Gastroesophageal sphincter (tissue), 3 donors: ENCODE results near the gene SLC22A15.

ENCODE experiments used
- EP300 ChIP-seq: sonication (generic); formaldehyde crosslinking; IDR thresholded peaks from one replicate; pipeline ENCODE4 v1.6.1; 2017; ENCODE audit warnings: antibody characterized with exemption, mild to moderate bottlenecking
- POLR2A ChIP-seq, 2 donors: fragments of 450-650 bp; IDR thresholded peaks; one replicate each; pipeline ENCODE4 v1.6.1; 2017; ENCODE audit warnings: antibody characterized with exemption in 2 of 2, mild to moderate bottlenecking in 2 of 2, moderate library complexity in 1 of 2
- TF ChIP-seq, protein P1 (sequence below), 4 experiments: fragments of 200-600 bp in 2 of 4; fragments of 450-650 bp in 2 of 4; sonication (generic) in 1 of 4; IDR thresholded peaks; one replicate each; pipeline ENCODE4 v1.5.1; 2017 to 2019; ENCODE audit warnings: antibody characterized with exemption in 4 of 4, mild to moderate bottlenecking in 2 of 4, moderate library complexity in 2 of 4

DNA sequence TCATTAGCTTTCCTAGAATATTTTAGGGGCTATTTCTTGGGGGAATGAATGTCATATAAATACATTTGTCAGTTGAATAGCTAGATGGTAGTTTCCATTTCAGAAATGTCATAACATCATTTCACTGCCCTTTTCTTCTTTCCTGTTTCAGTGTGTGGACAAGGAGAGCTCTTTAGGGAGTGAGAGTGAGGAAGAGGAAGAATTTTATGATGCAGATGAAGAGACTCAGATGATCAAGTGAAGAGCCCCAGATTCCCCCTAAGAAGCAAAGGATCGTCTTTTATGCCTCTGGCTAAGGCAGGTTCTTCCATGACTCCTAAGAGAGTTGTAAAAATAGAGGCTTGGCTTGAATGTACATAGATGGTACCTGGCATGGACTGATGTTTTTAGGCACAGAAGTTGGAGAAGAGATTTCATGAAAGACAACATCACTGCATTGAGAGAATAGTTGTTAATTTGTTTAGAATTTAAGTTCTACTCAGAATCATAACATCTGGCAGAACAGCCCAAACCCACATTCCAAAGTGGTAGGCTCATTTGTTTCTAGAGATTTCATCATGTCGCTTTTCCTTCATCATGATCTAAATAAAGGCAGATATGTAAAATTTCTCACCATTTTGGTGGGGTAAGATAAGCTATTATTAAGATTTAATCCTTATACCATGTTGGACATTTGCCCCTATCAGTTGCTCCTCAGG, 90.7 kb downstream of the SLC22A15 start:
- TF ChIP-seq, protein P1, sequence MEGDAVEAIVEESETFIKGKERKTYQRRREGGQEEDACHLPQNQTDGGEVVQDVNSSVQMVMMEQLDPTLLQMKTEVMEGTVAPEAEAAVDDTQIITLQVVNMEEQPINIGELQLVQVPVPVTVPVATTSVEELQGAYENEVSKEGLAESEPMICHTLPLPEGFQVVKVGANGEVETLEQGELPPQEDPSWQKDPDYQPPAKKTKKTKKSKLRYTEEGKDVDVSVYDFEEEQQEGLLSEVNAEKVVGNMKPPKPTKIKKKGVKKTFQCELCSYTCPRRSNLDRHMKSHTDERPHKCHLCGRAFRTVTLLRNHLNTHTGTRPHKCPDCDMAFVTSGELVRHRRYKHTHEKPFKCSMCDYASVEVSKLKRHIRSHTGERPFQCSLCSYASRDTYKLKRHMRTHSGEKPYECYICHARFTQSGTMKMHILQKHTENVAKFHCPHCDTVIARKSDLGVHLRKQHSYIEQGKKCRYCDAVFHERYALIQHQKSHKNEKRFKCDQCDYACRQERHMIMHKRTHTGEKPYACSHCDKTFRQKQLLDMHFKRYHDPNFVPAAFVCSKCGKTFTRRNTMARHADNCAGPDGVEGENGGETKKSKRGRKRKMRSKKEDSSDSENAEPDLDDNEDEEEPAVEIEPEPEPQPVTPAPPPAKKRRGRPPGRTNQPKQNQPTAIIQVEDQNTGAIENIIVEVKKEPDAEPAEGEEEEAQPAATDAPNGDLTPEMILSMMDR (IDR thresholded peaks at IDR 0.05) = no peak
- TF ChIP-seq EP300 (no peak), POLR2A (IDR thresholded peaks at IDR 0.05) (no peak)
